Measurements from ENCODE around the gene TMEM256. TPM values are rescaled to one million over a fixed set of nuclear protein-coding genes. Genes with fewer than 3 reads are reported as not detected.
A peak's percentile ranks its signal among the peaks of the same experiment; 100 is the strongest.

The TMEM256 gene
- total RNA-seq, 1 donor from 2014 or later: 45.2 TPM

DNA sequence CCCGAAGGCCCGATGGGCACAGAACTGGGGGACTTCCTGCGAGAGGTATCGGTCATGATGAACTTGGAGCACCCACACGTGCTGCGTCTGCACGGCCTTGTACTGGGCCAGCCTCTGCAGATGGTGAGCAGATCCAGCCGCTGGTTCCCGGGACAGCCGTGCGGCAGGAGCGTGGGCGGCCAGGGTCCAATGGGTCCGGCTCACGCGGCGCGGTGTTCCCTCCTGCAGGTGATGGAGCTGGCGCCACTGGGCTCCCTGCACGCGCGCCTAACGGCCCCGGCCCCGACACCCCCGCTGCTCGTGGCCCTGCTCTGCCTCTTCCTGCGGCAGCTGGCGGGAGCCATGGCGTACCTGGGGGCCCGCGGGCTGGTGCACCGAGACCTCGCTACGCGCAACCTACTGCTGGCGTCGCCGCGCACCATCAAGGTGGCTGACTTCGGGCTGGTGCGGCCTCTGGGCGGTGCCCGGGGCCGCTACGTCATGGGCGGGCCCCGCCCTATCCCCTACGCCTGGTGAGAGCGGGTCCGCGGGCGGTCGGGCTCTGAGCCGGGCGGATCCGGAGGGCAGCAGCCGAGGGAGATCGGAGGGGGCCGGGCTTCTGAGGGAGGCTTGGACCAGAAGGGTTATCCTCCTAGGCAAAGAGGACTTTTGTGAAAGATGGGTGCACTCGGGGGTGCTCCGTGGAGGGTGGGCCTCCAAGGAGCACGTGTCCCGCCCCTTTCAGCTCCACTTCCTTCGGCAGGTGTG lies 20.0 kb downstream of the TMEM256 start:
- DNase-seq (no peak), ATAC-seq (peak; percentile 47)
- peaks cover 14% of the 10 kb centered on the region for H3K4me1 ChIP-seq
- H3K36me3 ChIP-seq: peaks cover 8% of the 10 kb centered on the region
- H3K9me3 ChIP-seq: no peaks in the 10 kb centered on the region
- peak overlapping the region; percentile 3 for H3K27ac ChIP-seq
- TF ChIP-seq, protein P1, sequence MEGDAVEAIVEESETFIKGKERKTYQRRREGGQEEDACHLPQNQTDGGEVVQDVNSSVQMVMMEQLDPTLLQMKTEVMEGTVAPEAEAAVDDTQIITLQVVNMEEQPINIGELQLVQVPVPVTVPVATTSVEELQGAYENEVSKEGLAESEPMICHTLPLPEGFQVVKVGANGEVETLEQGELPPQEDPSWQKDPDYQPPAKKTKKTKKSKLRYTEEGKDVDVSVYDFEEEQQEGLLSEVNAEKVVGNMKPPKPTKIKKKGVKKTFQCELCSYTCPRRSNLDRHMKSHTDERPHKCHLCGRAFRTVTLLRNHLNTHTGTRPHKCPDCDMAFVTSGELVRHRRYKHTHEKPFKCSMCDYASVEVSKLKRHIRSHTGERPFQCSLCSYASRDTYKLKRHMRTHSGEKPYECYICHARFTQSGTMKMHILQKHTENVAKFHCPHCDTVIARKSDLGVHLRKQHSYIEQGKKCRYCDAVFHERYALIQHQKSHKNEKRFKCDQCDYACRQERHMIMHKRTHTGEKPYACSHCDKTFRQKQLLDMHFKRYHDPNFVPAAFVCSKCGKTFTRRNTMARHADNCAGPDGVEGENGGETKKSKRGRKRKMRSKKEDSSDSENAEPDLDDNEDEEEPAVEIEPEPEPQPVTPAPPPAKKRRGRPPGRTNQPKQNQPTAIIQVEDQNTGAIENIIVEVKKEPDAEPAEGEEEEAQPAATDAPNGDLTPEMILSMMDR (IDR thresholded peaks at IDR 0.05): no peak
- intact Hi-C loops (cut with DNase I): no loop called here
- no peaks in the 10 kb centered on the region for H3K27me3 ChIP-seq
- peak overlapping the region; percentile 48 for H3K4me3 ChIP-seq

DNA sequence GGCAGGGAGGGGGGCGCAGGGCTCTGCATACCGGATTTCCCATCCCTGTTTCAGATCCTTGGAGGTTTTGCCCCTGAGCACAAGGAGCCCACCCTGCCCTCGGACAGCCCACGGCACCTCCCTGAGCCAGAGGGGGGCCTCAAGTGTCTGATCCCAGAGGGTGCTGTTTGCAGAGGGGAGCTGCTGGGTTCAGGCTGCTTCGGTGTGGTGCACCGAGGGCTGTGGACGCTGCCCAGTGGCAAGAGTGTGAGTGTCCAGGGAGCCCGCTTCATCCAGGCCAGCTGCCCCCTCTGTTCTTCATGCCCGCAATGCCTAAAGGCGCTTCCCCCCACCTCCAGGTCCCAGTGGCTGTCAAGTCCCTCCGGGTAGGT lies 20.5 kb downstream of the TMEM256 start:
- Histone ChIP-seq H3K4me1 (peaks cover 14% of the 10 kb centered on the region), H3K36me3 (peaks cover 2% of the 10 kb centered on the region), H3K27me3 (no peaks in the 10 kb centered on the region), H3K9me3 (no peaks in the 10 kb centered on the region), H3K4me3 (peak overlapping the region; percentile 48), H3K27ac (no peak overlapping the region)
- TF ChIP-seq, protein P1 (IDR thresholded peaks at IDR 0.05): no peak
- ATAC-seq (no peak), DNase-seq (no peak)
- intact Hi-C loops (cut with DNase I): no loop called here

DNA sequence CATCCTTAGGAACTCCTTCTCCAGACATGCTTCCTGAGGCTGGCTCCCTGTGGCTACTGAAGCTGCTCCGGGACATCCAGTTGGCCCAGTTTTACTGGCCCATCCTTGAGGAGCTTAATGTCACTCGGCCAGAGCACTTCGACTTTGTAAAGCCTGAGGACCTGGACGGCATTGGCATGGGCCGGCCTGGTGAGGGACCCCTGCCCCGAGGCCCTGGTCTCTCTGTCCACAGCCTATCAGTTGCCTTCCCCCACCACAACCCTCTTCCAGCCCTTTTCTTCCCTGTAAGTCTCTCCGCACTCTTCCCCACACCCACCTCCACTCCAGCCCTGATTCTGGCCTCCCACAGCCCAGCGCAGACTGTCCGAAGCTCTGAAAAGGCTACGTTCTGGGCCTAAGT lies 21.0 kb downstream of the TMEM256 start:
- Histone ChIP-seq H3K27ac (no peak overlapping the region), H3K36me3 (no peaks in the 10 kb centered on the region), H3K27me3 (no peaks in the 10 kb centered on the region), H3K4me1 (peaks cover 14% of the 10 kb centered on the region), H3K9me3 (no peaks in the 10 kb centered on the region), H3K4me3 (no peak overlapping the region)
- intact Hi-C loops (cut with DNase I): no loop called here
- ATAC-seq: no peak
- TF ChIP-seq, protein P1 (IDR thresholded peaks at IDR 0.05): no peak
- DNase-seq: no peak

DNA sequence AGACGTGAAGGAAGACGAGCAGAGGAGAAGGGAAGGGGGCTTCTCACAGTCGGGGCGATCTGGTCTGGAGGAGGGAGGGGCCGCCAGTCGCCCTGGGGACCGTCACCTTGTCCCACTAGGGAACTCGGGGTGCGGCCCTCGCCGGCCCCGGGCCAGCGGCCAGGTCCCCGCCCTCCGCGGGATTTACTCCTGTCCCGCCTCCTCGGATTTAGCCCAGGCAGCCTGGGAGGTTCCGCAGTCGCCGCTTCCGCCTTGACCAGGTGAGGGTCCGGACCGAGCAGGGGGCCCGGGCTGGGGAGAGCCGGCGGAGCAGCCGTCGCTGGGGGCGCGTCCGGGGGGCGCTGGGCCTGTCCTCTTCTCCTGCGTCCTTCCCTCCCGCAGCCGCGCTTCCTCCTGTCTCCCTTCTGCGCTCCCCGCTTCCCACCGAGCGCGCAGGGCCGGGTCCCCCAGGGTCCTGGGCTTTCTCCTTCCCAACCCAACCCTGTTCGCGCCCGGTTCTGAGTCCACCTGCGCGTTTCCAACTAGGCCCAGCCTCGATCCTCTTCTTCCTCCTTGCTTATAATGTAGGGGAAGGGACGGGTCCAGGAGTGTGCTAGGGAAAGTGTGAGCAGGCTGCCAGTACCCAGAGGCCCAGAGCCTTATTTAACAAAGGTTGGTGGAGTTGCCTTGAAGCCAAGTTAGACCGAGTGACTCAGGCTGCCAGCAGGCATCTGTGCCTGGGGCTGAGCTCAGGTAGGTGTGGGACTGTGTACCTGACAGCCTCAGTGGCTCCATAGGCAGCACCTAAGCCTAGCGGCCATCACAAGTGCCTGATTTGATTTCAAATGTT lies 22.8 kb downstream of the TMEM256 start, which contains the start of gene TNK1:
TSS of gene TNK1 (plus strand) at position 235 of the 829 bp plus-strand sequence. CDS start 1,838 bp downstream, outside the sequence.
- H3K27ac ChIP-seq: peak within 1 kb of the TSS; percentile 74
- peak; percentile 88 for DNase-seq
- no peaks in the 10 kb centered on the region for H3K9me3 ChIP-seq
- H3K4me3 ChIP-seq: peak within 1 kb of the TSS; percentile 57
- TF ChIP-seq, protein P1 (IDR thresholded peaks at IDR 0.05): no peak
- H3K36me3 ChIP-seq: no peaks in the 10 kb centered on the region
- intact Hi-C loops (cut with DNase I): no loop called here
- H3K4me1 ChIP-seq: peaks cover 14% of the 10 kb centered on the region
- peak; percentile 83 for ATAC-seq
- no peaks in the 10 kb centered on the region for H3K27me3 ChIP-seq

DNA sequence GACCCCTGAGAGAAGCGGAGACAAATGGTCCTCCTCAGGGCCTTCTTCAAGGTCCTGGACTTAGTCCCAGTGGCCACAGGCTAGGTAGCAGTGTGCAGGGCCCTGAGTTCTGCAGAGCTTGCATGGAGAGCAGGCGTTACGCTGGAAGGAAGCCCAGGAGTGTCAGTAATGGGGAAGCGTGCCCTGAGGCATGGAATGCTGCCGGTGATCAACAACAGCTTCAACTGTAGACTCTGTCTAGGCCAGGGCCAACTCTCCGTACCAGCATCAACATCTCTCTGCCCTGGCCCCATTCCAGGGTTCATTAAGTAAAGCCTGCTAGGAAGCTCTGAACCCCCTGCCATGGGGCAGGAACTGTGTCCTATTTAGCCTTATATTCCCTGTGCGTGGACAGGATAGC lies 23.6 kb downstream of the TMEM256 start:
- no peaks in the 10 kb centered on the region for H3K9me3 ChIP-seq
- no peaks in the 10 kb centered on the region for H3K27me3 ChIP-seq
- intact Hi-C loops (cut with DNase I): no loop called here
- H3K36me3 ChIP-seq: no peaks in the 10 kb centered on the region
- ATAC-seq: peak; percentile 69
- TF ChIP-seq, protein P1 (IDR thresholded peaks at IDR 0.05): no peak
- peak overlapping the region; percentile 74 for H3K27ac ChIP-seq
- peak; percentile 72 for DNase-seq
- peaks cover 14% of the 10 kb centered on the region for H3K4me1 ChIP-seq
- H3K4me3 ChIP-seq: peak overlapping the region; percentile 57
